ENCODE measurements around the gene CTNNBL1.
A peak's percentile ranks its signal among the peaks of the same experiment; 100 is the strongest.

The CTNNBL1 gene

DNA sequence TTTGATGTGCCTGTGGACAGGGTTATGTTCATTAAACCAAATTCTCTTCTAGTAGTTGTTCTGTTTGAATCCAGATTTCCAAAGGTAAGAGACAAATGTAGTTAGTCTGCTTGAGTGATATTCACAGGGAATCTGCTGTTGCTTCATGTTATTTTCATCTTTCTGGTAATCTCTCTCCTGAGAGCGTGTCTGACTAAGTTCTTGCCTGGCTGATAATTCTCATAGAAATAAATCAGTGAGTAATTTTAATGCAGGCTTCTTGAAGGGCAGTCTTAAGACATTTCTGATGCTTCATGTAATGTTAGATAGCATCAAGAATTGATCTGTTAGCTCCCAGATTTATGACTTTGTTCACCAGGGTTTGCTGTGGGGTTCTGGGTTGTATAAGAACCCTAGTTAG lies 54.2 kb downstream of the CTNNBL1 start:
- Mint-ChIP-seq H3K4me1 (ENCODE audit: low read depth in 2 of 2) (peaks cover 0 to 12% of the 10 kb centered on the region in 2 donors), H3K4me3 (no peak overlapping the region), H3K36me3 (ENCODE audit: insufficient read depth) (peaks cover 30% of the 10 kb centered on the region), H3K9me3 (no peaks in the 10 kb centered on the region), H3K27ac (no peak overlapping the region), H3K27me3 (no peaks in the 10 kb centered on the region)
- DNase-seq (no peak), ATAC-seq (replicated peaks) (no peak)

- no peak overlapping the region for H3K27ac Mint-ChIP-seq
- H3K9me3 Mint-ChIP-seq: no peaks in the 10 kb centered on the region
- H3K27me3 Mint-ChIP-seq: no peaks in the 10 kb centered on the region
- DNase-seq (no peak), ATAC-seq (replicated peaks) (no peak)
- H3K4me3 Mint-ChIP-seq: no peak overlapping the region
- peaks cover 0 to 17% of the 10 kb centered on the region in 2 donors for H3K4me1 Mint-ChIP-seq (ENCODE audit: low read depth in 2 of 2)
- H3K36me3 Mint-ChIP-seq (ENCODE audit: insufficient read depth): peaks cover 32% of the 10 kb centered on the region
Measured at GRCh38 chr20:37749218-37749617, 55.4 kb downstream of the CTNNBL1 start.

DNA sequence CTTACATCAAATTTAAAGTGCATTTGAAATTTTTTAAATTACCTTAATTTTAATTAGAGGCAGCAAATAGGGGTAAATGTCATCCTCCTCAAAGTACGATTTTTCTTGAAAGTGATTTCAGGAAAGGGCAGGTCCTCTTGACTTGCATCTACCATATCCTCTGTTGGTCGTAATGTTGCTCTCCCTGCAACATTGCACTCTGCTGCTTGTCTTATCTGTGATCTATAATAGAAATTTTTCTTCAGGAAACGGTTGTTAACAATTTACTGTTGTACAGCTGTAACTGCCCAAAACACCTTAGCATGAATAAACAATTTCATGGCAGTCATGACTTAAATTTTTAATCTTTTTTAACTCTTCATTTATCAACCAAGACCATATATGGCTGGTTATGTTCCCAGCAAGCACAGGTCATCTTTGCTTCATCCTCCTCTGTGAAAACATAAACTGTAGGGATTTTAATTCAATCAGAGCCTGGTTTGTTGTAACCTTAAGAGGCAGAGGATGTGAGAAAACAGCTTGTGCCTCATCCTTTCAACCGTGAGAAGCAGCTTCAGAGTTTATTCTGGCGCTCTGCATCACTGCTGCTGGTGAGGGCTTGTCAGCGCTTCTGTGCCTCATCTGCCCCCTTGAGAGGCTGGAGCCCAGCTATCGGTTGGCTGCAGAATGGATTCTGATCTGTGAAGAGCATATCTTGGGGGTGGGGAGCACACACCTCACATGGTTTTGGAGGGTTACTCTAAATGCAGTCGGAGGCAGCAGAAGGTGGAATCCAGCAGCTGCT lies 56.0 kb downstream of the CTNNBL1 start:
- no peaks in the 10 kb centered on the region for H3K27me3 Mint-ChIP-seq
- no peak overlapping the region for H3K4me3 Mint-ChIP-seq
- H3K9me3 Mint-ChIP-seq: no peaks in the 10 kb centered on the region
- DNase-seq: no peak
- no peak for ATAC-seq (replicated peaks)
- no peak overlapping the region for H3K27ac Mint-ChIP-seq
- peaks cover 32% of the 10 kb centered on the region for H3K36me3 Mint-ChIP-seq (ENCODE audit: insufficient read depth)
- peaks cover 0 to 13% of the 10 kb centered on the region in 2 donors for H3K4me1 Mint-ChIP-seq (ENCODE audit: low read depth in 2 of 2)

- H3K9me3 Mint-ChIP-seq: no peaks in the 10 kb centered on the region
- peaks cover 5 to 14% of the 10 kb centered on the region in 2 donors for H3K4me1 Mint-ChIP-seq (ENCODE audit: low read depth in 2 of 2)
- H3K27ac Mint-ChIP-seq: no peak overlapping the region
- peaks cover 8% of the 10 kb centered on the region for H3K36me3 Mint-ChIP-seq (ENCODE audit: insufficient read depth)
- DNase-seq (no peak), ATAC-seq (replicated peaks) (no peak)
- no peak overlapping the region for H3K4me3 Mint-ChIP-seq
- H3K27me3 Mint-ChIP-seq: no peaks in the 10 kb centered on the region
Measured at GRCh38 chr20:37755665-37756064, 61.8 kb downstream of the CTNNBL1 start.

DNA sequence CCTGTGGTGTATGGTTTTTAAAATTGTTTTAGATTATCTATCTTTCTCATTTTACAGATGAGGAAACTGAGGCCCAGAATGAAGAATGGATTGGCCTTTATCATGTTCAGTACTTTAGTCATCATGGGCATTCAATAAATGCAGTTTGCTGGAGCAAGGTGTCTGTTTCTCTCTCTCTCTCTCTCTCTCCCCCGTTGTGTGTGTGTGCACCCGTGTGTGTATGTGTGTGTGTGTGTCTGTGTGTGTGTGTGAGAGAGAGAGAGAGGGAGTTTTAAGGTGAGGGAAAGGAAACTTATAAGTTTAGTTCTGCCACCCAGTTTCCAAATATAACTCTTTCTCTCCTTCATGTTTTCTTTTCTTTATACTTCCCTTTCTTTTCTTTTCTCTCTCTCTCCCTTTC lies 62.4 kb downstream of the CTNNBL1 start:
- DNase-seq: no peak
- H3K9me3 Mint-ChIP-seq: no peaks in the 10 kb centered on the region
- no peak for ATAC-seq (replicated peaks)
- peak overlapping the region in 1 of 2 donors; percentile 45 for H3K27ac Mint-ChIP-seq
- no peaks in the 10 kb centered on the region for H3K27me3 Mint-ChIP-seq
- peaks cover 8% of the 10 kb centered on the region for H3K36me3 Mint-ChIP-seq (ENCODE audit: insufficient read depth)
- no peak overlapping the region for H3K4me3 Mint-ChIP-seq
- H3K4me1 Mint-ChIP-seq (ENCODE audit: low read depth in 2 of 2): peaks cover 5 to 14% of the 10 kb centered on the region in 2 donors

GRCh38 chr20:37757550-37757949 lies 63.7 kb downstream of the CTNNBL1 start:
- ATAC-seq (replicated peaks) (no peak), DNase-seq (no peak)
- H3K27me3 Mint-ChIP-seq: no peaks in the 10 kb centered on the region
- peaks cover 5 to 14% of the 10 kb centered on the region in 2 donors for H3K4me1 Mint-ChIP-seq (ENCODE audit: low read depth in 2 of 2)
- peaks cover 8% of the 10 kb centered on the region for H3K36me3 Mint-ChIP-seq (ENCODE audit: insufficient read depth)
- no peaks in the 10 kb centered on the region for H3K9me3 Mint-ChIP-seq
- H3K27ac Mint-ChIP-seq: peak overlapping the region in 1 of 2 donors; percentile 45
- H3K4me3 Mint-ChIP-seq: no peak overlapping the region

DNA sequence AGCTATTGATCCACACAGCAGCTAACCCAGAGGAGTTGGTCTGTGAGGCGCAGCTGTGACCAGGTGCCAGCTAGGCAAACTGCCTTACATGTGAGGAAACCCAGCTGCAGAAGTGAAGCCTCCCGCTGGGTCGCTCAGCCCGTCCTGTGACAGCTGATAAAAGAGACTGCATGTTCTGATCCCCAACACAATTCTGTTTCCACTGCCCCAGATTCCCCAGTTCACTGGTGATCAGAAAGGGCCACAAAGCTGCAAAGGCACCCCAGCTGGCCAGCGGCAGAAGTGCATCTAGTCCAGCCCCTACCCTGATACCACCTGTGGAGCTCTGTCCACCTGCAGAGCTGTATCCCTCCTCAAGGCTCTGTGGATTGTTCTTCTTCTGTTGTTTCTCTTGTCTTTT lies 64.5 kb downstream of the CTNNBL1 start:
- no peaks in the 10 kb centered on the region for H3K9me3 Mint-ChIP-seq
- H3K4me3 Mint-ChIP-seq: no peak overlapping the region
- H3K4me1 Mint-ChIP-seq (ENCODE audit: low read depth in 2 of 2): peaks cover 5 to 13% of the 10 kb centered on the region in 2 donors
- peaks cover 8% of the 10 kb centered on the region for H3K36me3 Mint-ChIP-seq (ENCODE audit: insufficient read depth)
- ATAC-seq (replicated peaks): no peak
- H3K27me3 Mint-ChIP-seq: no peaks in the 10 kb centered on the region
- DNase-seq: no peak
- no peak overlapping the region for H3K27ac Mint-ChIP-seq

DNA sequence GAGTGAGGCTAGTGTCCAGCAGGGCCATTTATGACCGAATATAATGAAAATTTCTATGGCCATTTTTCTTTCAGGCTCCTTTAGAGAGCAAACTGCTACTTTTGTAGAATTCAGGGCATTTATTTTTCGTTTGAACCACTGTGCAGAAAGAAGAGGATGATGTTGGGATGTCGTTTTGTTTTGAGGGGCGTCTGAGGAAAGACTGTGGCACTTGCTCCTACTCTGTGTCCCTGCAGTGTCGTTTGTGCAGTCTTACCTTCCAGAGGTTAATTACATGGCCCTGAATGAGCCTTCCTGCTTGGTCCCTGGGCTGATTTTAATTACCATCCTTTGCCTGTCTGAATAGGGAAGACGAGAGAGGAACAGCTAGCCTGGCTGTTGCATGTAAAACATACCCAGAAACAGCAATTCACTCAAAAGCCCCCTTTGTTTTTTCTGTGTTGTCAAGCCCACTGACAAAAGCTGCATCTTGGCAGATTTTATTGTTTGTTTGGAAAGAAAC lies 65.3 kb downstream of the CTNNBL1 start:
- no peak overlapping the region for H3K27ac Mint-ChIP-seq
- H3K4me1 Mint-ChIP-seq (ENCODE audit: low read depth in 2 of 2): peaks cover 5 to 9% of the 10 kb centered on the region in 2 donors
- ATAC-seq (replicated peaks): no peak
- H3K9me3 Mint-ChIP-seq: no peaks in the 10 kb centered on the region
- no peak overlapping the region for H3K4me3 Mint-ChIP-seq
- peaks cover 5% of the 10 kb centered on the region for H3K36me3 Mint-ChIP-seq (ENCODE audit: insufficient read depth)
- no peaks in the 10 kb centered on the region for H3K27me3 Mint-ChIP-seq
- no peak for DNase-seq

- Mint-ChIP-seq H3K4me1 (ENCODE audit: low read depth in 2 of 2) (peaks cover 5 to 9% of the 10 kb centered on the region in 2 donors), H3K4me3 (no peak overlapping the region), H3K36me3 (ENCODE audit: insufficient read depth) (peaks cover 5% of the 10 kb centered on the region), H3K27ac (no peak overlapping the region), H3K27me3 (no peaks in the 10 kb centered on the region), H3K9me3 (no peaks in the 10 kb centered on the region)
- DNase-seq: no peak
- ATAC-seq (replicated peaks): no peak
Measured at GRCh38 chr20:37759761-37760209, 66.0 kb downstream of the CTNNBL1 start.

DNA sequence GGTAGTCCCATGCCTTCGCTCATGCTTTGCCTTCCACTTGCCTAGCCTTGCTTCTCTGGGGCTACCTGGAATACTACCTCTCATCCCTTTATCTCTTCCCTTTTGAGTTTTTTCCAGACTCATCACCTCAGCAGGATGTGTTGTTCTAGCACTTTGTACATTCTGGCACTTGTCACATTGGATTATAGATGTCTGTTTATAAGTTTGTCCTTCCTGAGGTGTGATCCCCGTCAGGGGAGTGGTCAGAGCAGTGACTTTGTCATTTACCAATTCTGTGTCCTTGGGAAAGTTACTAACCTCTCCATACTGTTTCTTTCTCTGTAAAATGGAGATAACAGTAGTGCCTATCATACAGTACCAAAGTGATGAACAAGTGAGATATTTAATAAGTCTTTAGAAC lies 66.5 kb downstream of the CTNNBL1 start:
- Mint-ChIP-seq H3K36me3 (ENCODE audit: insufficient read depth) (peaks cover 5% of the 10 kb centered on the region), H3K27ac (no peak overlapping the region)

DNA sequence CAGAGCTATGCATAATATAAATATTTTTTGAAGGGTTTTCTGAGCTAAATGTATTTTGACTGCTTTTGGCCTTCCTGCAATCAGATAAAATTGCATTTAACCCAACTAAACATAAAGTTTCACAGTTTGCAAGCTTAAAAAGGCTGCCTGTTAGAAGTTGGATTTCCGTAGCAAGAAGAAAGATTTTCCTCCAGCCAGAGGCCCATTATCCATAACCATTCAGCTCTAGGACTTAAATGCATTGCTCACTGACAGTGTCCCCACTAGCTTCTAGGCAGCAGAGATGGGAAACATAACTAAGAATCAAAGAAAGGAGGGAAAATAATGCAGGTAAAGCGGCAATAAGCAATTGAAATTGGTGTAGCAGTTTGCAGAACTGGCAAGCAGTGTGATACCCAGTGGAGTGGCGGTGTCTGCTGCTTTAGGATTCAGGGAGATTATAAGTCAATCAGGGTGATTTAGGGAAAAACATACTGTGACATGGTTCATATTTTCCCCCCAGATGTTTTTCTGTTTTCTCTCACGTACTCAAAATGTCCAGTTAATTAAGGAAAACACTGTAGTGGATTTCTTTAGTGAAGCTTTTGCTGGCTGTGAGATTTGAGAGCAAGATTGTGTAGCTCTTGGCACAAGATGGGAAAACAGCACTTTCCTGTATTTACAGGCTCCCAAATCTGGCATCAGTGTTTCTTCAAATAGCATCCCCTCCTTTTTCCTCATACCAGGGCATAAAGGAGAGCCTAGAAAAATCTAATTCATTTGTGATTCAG lies 69.1 kb downstream of the CTNNBL1 start:
- DNase-seq (no peak), ATAC-seq (replicated peaks) (no peak)
- H3K4me1 Mint-ChIP-seq (ENCODE audit: low read depth in 2 of 2): peaks cover under 1 to 3% of the 10 kb centered on the region in 2 donors
- H3K27me3 Mint-ChIP-seq: no peaks in the 10 kb centered on the region
- no peak overlapping the region for H3K27ac Mint-ChIP-seq
- H3K9me3 Mint-ChIP-seq: no peaks in the 10 kb centered on the region
- no peak overlapping the region for H3K4me3 Mint-ChIP-seq
- peaks cover 4% of the 10 kb centered on the region for H3K36me3 Mint-ChIP-seq (ENCODE audit: insufficient read depth)

More for the DNA sequence above, 66.5 kb downstream of the CTNNBL1 start:
- ATAC-seq (replicated peaks): no peak
- H3K4me1 Mint-ChIP-seq (ENCODE audit: low read depth in 2 of 2): peaks cover 5 to 9% of the 10 kb centered on the region in 2 donors
- H3K4me3 Mint-ChIP-seq: no peak overlapping the region
- H3K9me3 Mint-ChIP-seq: no peaks in the 10 kb centered on the region
- H3K27me3 Mint-ChIP-seq: no peaks in the 10 kb centered on the region
- DNase-seq: no peak

GRCh38 chr20:37764333-37764935 lies 70.6 kb downstream of the CTNNBL1 start:
- DNase-seq: no peak
- Mint-ChIP-seq H3K27ac (no peak overlapping the region), H3K36me3 (ENCODE audit: insufficient read depth) (peaks cover 16% of the 10 kb centered on the region), H3K4me3 (no peak overlapping the region), H3K27me3 (no peaks in the 10 kb centered on the region), H3K9me3 (no peaks in the 10 kb centered on the region), H3K4me1 (ENCODE audit: low read depth in 2 of 2) (peaks cover 0 to 3% of the 10 kb centered on the region in 2 donors)
- ATAC-seq (replicated peaks): no peak

DNA sequence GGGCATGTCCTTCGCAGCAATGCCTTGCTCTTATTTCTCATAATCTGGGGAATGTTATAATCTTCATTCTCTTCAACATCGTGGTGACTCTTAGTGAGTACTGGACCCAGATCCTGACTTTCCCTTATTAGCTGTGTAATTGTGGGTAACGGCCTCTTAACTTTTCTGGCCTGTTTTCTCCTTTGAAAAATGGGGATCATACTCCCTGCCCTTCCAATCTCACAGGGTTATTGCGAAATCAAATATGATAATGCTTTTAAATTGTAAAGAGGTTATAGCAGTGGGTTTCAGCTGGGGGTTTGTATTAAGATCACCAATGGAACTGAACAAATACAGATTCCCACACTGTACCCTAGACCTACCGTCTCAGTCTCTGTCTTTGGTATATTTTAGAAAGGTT lies 77.1 kb downstream of the CTNNBL1 start:
- H3K4me1 Mint-ChIP-seq (ENCODE audit: low read depth in 2 of 2): peaks cover 0 to 7% of the 10 kb centered on the region in 2 donors
- no peaks in the 10 kb centered on the region for H3K9me3 Mint-ChIP-seq
- no peak overlapping the region for H3K4me3 Mint-ChIP-seq
- H3K27ac Mint-ChIP-seq: no peak overlapping the region
- H3K27me3 Mint-ChIP-seq: no peaks in the 10 kb centered on the region
- ATAC-seq (replicated peaks) (no peak), DNase-seq (no peak)
- H3K36me3 Mint-ChIP-seq (ENCODE audit: insufficient read depth): peaks cover 27% of the 10 kb centered on the region
